SU-DHL-6 (cell line): ENCODE data around the gene GRIK5.

Experiments used
- CTCF ChIP-seq: fragments of 200-600 bp; sonication (generic); IDR thresholded peaks from one replicate; pipeline ENCODE4 v1.5.1; 2017; ENCODE audit warnings: antibody characterized with exemption, mild to moderate bottlenecking, low read length, moderate library complexity; ENCODE audit not compliant: insufficient read depth, poor library complexity, severe bottlenecking
- EZH2phosphoT487 ChIP-seq: fragments of 200-600 bp; sonication (generic), shearing (Covaris generic); conservative IDR thresholded peaks from 2 replicates; pipeline ENCODE4 v1.6.1; 2018; ENCODE audit warnings: mild to moderate bottlenecking, antibody characterized with exemption, low read length, moderate library complexity, mixed read lengths

- TF ChIP-seq CTCF (no peak), EZH2phosphoT487 (no peak)
These were observed 46.5 kb upstream of the GRIK5 start for GRCh38 chr19:42116308-42117075.
